MM.1S (cell line): ENCODE data around the gene ZNF320.
"Not testable (repeated sequence)": the region's sequence is repeated elsewhere in the genome, so short reads cannot be mapped to it uniquely, and the experiment has no call there.

Experiments
- EZH2 ChIP-seq: fragments of 300-600 bp; sonication (generic); optimal IDR thresholded peaks from 2 replicates; pipeline ENCODE3; 2017; ENCODE audit warnings: low read depth, mild to moderate bottlenecking, antibody characterized with exemption, low read length, mixed read lengths
- TF ChIP-seq, protein P1 (sequence below): fragments of 300-600 bp; sonication (generic); IDR thresholded peaks from 2 replicates; pipeline ENCODE4 v1.5.1; 2016; ENCODE audit warnings: antibody characterized with exemption, low read length, mixed read lengths

DNA sequence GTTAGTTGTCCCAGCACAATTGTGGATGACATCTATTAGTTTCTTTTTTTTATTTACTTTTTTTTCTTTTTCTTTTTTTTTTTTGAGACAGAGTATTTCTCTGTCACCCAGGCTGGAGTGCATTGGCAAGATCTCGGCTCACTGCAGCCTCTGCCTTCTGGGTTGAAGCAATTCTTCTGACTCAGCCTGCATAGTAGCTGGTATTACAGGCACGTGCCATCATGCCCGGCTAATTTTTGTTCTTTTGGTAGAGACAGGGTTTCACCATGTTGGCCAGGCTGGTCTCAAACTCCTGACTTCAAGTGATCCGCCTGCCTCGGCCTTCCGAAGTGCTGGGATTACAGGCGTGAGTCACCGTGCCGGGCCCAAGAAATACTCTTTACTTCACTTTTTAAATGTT is 27.2 kb upstream of the ZNF320 start:
- TF ChIP-seq, protein P1, sequence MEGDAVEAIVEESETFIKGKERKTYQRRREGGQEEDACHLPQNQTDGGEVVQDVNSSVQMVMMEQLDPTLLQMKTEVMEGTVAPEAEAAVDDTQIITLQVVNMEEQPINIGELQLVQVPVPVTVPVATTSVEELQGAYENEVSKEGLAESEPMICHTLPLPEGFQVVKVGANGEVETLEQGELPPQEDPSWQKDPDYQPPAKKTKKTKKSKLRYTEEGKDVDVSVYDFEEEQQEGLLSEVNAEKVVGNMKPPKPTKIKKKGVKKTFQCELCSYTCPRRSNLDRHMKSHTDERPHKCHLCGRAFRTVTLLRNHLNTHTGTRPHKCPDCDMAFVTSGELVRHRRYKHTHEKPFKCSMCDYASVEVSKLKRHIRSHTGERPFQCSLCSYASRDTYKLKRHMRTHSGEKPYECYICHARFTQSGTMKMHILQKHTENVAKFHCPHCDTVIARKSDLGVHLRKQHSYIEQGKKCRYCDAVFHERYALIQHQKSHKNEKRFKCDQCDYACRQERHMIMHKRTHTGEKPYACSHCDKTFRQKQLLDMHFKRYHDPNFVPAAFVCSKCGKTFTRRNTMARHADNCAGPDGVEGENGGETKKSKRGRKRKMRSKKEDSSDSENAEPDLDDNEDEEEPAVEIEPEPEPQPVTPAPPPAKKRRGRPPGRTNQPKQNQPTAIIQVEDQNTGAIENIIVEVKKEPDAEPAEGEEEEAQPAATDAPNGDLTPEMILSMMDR: not testable (repeated sequence)
- TF ChIP-seq EZH2: not testable (repeated sequence)
